H9 (cell line): ENCODE results near the gene ZNHIT3. TPM values are rescaled to one million over a fixed set of nuclear protein-coding genes. Genes with fewer than 3 reads are reported as not detected.

ENCODE experiments used
- DNase-seq: peaks from one replicate; pipeline ENCODE4 v3.0.0-alpha.2; 2017
- H2AFZ ChIP-seq: one replicate; pipeline ENCODE4 v1.6.1; 2013; ENCODE audit warnings: mild to moderate bottlenecking, low read length, control low read depth, moderate library complexity
- H2AK5ac ChIP-seq: 2 replicates; pipeline ENCODE4 v1.6.1; 2013; ENCODE audit warnings: low read length, control low read depth, mixed read lengths; ENCODE audit not compliant: insufficient read length
- H2BK120ac ChIP-seq: one replicate; pipeline ENCODE4 v1.6.1; 2013; ENCODE audit warnings: low read depth, mild to moderate bottlenecking, low read length, control low read depth, inconsistent platforms; ENCODE audit not compliant: poor library complexity, severe bottlenecking
- H2BK12ac ChIP-seq: 2 replicates; pipeline ENCODE4 v1.6.1; 2013; ENCODE audit warnings: low read length, control low read depth, mixed read lengths, low read depth; ENCODE audit not compliant: insufficient read length
- H2BK15ac ChIP-seq: 2 replicates; pipeline ENCODE4 v1.6.1; 2013; ENCODE audit warnings: low read depth, low read length, control low read depth
- H2BK20ac ChIP-seq: one replicate; pipeline ENCODE4 v1.6.1; 2013; ENCODE audit warnings: low read depth, mild to moderate bottlenecking, low read length, control low read depth, inconsistent platforms; ENCODE audit not compliant: poor library complexity, severe bottlenecking
- H2BK5ac ChIP-seq: 2 replicates; pipeline ENCODE4 v1.6.1; 2013; ENCODE audit warnings: low read length, control low read depth, mixed read lengths; ENCODE audit not compliant: insufficient read length
- H3K14ac ChIP-seq: 2 replicates; pipeline ENCODE4 v1.6.1; 2013; ENCODE audit warnings: low read length, control low read depth; ENCODE audit not compliant: insufficient read depth
- H3K18ac ChIP-seq: 2 replicates; pipeline ENCODE4 v1.6.1; 2013; ENCODE audit warnings: low read depth, mild to moderate bottlenecking, mixed read lengths, low read length, control low read depth; ENCODE audit not compliant: insufficient read length
- H3K23ac ChIP-seq: 2 replicates; pipeline ENCODE4 v1.6.1; 2013; ENCODE audit warnings: low read length, control low read depth, mixed read lengths, low read depth; ENCODE audit not compliant: insufficient read length
- H3K23me2 ChIP-seq: 2 replicates; pipeline ENCODE4 v1.6.1; 2013; ENCODE audit warnings: low read depth, mild to moderate bottlenecking, mixed read lengths, low read length, control low read depth; ENCODE audit not compliant: insufficient read length, poor library complexity, severe bottlenecking
- H3K27ac ChIP-seq: 2 replicates; pipeline ENCODE4 v1.5.1; 2013; ENCODE audit warnings: low read length, control low read depth, mixed read lengths, low read depth; ENCODE audit not compliant: insufficient read length
- H3K27me3 ChIP-seq: 2 replicates; pipeline ENCODE4 v1.6.1; 2013; ENCODE audit warnings: low read length, control low read depth, inconsistent platforms; ENCODE audit not compliant: insufficient read depth
- H3K4ac ChIP-seq: 2 replicates; pipeline ENCODE4 v1.6.1; 2013; ENCODE audit warnings: low read depth, mild to moderate bottlenecking, control low read depth, inconsistent platforms, low read length, moderate library complexity
- H3K4me1 ChIP-seq: 2 replicates; pipeline ENCODE4 v1.6.1; 2013; ENCODE audit warnings: low read length, control low read depth, inconsistent platforms; ENCODE audit not compliant: insufficient read depth
- H3K4me2 ChIP-seq: 2 replicates; pipeline ENCODE4 v1.6.1; 2013; ENCODE audit warnings: low read length, control low read depth, mixed read lengths; ENCODE audit not compliant: insufficient read length, insufficient read depth
- H3K56ac ChIP-seq: 2 replicates; pipeline ENCODE4 v1.6.1; 2013; ENCODE audit warnings: low read depth, mild to moderate bottlenecking, mixed read lengths, low read length, control low read depth; ENCODE audit not compliant: insufficient read length
- H3K79me1 ChIP-seq: 2 replicates; pipeline ENCODE4 v1.6.1; 2013; ENCODE audit warnings: low read depth, mild to moderate bottlenecking, moderate library complexity, low read length, control low read depth, inconsistent platforms; ENCODE audit not compliant: insufficient read depth, poor library complexity, severe bottlenecking
- H3K79me2 ChIP-seq: 2 replicates; pipeline ENCODE4 v1.6.1; 2013; ENCODE audit warnings: low read length, control low read depth, inconsistent platforms; ENCODE audit not compliant: insufficient read depth
- H3K9ac ChIP-seq: 2 replicates; pipeline ENCODE4 v1.6.1; 2013; ENCODE audit warnings: low read length, control low read depth, mixed read lengths; ENCODE audit not compliant: insufficient read length; ENCODE audit errors: extremely low read depth
- H3K9me3 ChIP-seq: one replicate; pipeline ENCODE4 v1.6.1; 2013; ENCODE audit warnings: low read depth, low read length, inconsistent platforms; ENCODE audit not compliant: control insufficient read depth
- H3T11ph ChIP-seq: one replicate; pipeline ENCODE4 v1.6.1; 2013; ENCODE audit warnings: mild to moderate bottlenecking, low read length, control low read depth, inconsistent platforms
- H4K20me1 ChIP-seq: one replicate; pipeline ENCODE4 v1.6.1; 2013; ENCODE audit not compliant: control insufficient read depth, insufficient read length, insufficient read depth
- H4K5ac ChIP-seq: 2 replicates; pipeline ENCODE4 v1.6.1; 2013; ENCODE audit warnings: low read depth, mild to moderate bottlenecking, mixed read lengths, low read length, control low read depth; ENCODE audit not compliant: insufficient read length
- H4K8ac ChIP-seq: replicated peaks from 2 replicates; pipeline ENCODE4 v1.6.1; 2013; ENCODE audit warnings: low read length, control low read depth, mixed read lengths, low read depth; ENCODE audit not compliant: insufficient read length
- H4K91ac ChIP-seq: 2 replicates; pipeline ENCODE4 v1.6.1; 2013; ENCODE audit warnings: low read depth, mild to moderate bottlenecking, moderate library complexity, mixed read lengths, low read length, control low read depth; ENCODE audit not compliant: insufficient read length
- H3K27ac Mint-ChIP-seq, 3 experiments: 2 replicates in 2 of 3; 3 replicates in 1 of 3; pipeline ENCODE4 v1.8.0; 2020 to 2021; ENCODE audit warnings: mixed read lengths in 3 of 3, mild to moderate bottlenecking in 1 of 3, moderate library complexity in 1 of 3
- H3K27me3 Mint-ChIP-seq: 2 replicates; pipeline ENCODE4 v1.8.0; 2021; ENCODE audit warnings: low read depth, mild to moderate bottlenecking, moderate library complexity, mixed read lengths
- H3K36me3 Mint-ChIP-seq, 3 experiments: 2 replicates in 2 of 3; 3 replicates in 1 of 3; pipeline ENCODE4 v1.8.0; 2020 to 2021; ENCODE audit warnings: low read depth in 3 of 3, mixed read lengths in 3 of 3; ENCODE audit not compliant: insufficient read depth in 1 of 3
- H3K4me1 Mint-ChIP-seq, 2 experiments: 2 replicates each; pipeline ENCODE4 v1.8.0; 2020; ENCODE audit warnings: mixed read lengths in 2 of 2
- H3K4me3 Mint-ChIP-seq, 2 experiments: 2 replicates in 1 of 2; 3 replicates in 1 of 2; pipeline ENCODE4 v1.8.0; 2020 to 2021; ENCODE audit warnings: mild to moderate bottlenecking in 2 of 2, mixed read lengths in 2 of 2, moderate library complexity in 1 of 2
- H3K9me3 Mint-ChIP-seq, 2 experiments: 2 replicates in 1 of 2; 3 replicates in 1 of 2; pipeline ENCODE4 v1.8.0; 2020; ENCODE audit warnings: mild to moderate bottlenecking in 2 of 2, mixed read lengths in 2 of 2, moderate library complexity in 1 of 2
- total RNA-seq: library from RNA; stranded (reverse); gene quantifications from 2 replicates; pipeline ENCODE4 v1.2.1, GENCODE V29; 2021
- TF ChIP-seq, protein P1 (sequence below): fragments of 200-600 bp; sonication (generic); conservative IDR thresholded peaks from 3 replicates; pipeline ENCODE4 v1.8.0; 2021; ENCODE audit warnings: antibody characterized with exemption, mild to moderate bottlenecking

The ZNHIT3 gene
- total RNA-seq, 1 experiment from 2014 or later: 64.7 TPM

DNA sequence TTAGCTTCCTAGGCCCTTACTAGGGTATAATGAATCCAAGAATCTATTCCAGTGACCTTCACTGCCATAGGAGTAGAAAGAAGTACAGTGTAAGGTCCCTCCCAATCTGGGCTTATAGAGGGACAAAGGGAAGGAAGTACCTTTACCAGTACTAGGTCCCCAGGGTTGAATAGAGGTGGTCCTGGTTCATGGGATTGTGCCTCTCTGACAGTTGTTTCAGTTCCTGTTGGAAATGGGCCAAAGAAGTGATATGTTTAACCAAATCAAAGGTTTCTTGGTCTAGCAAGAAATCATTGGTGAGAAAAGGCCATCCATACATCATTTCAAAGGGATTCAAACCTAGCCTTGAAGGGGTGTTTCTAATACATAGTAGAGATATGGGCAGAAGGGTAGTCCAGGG, 16.0 kb upstream of the ZNHIT3 start:
- Histone ChIP-seq H3K23me2 (no peaks in the 10 kb centered on the region), H2BK15ac (no peak overlapping the region), H3K79me1 (no peaks in the 10 kb centered on the region), H3K9ac (no peak overlapping the region), H3T11ph (no peak overlapping the region), H4K8ac (no peak overlapping the region), H4K20me1 (no peaks in the 10 kb centered on the region), H3K23ac (no peak overlapping the region), H2BK5ac (no peak overlapping the region), H3K14ac (no peak overlapping the region), H3K9me3 (no peaks in the 10 kb centered on the region), H3K27me3 (no peaks in the 10 kb centered on the region), H3K56ac (no peak overlapping the region), H2BK12ac (no peak overlapping the region), H2BK20ac (no peak overlapping the region), H3K79me2 (no peaks in the 10 kb centered on the region), H3K4ac (no peak overlapping the region), H4K91ac (no peak overlapping the region), H3K4me2 (no peak overlapping the region), H3K4me1 (no peaks in the 10 kb centered on the region), H2BK120ac (no peak overlapping the region), H2AK5ac (no peak overlapping the region), H3K18ac (no peak overlapping the region), H4K5ac (no peak overlapping the region), H2AFZ (no peak overlapping the region), H3K27ac (no peak overlapping the region)
- Mint-ChIP-seq H3K4me1 (peaks cover 3 to 5% of the 10 kb centered on the region in 2 experiments; a peak in 1 of 4 replicates), H3K27me3 (peaks cover 60% of the 10 kb centered on the region), H3K4me3 (no peak overlapping the region), H3K36me3 (no peaks in the 10 kb centered on the region), H3K27ac (no peak overlapping the region), H3K9me3 (no peaks in the 10 kb centered on the region)
- no peak for DNase-seq
- TF ChIP-seq, protein P1, sequence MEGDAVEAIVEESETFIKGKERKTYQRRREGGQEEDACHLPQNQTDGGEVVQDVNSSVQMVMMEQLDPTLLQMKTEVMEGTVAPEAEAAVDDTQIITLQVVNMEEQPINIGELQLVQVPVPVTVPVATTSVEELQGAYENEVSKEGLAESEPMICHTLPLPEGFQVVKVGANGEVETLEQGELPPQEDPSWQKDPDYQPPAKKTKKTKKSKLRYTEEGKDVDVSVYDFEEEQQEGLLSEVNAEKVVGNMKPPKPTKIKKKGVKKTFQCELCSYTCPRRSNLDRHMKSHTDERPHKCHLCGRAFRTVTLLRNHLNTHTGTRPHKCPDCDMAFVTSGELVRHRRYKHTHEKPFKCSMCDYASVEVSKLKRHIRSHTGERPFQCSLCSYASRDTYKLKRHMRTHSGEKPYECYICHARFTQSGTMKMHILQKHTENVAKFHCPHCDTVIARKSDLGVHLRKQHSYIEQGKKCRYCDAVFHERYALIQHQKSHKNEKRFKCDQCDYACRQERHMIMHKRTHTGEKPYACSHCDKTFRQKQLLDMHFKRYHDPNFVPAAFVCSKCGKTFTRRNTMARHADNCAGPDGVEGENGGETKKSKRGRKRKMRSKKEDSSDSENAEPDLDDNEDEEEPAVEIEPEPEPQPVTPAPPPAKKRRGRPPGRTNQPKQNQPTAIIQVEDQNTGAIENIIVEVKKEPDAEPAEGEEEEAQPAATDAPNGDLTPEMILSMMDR: no peak
